22Rv1 (cell line): ENCODE results near the gene PLSCR4.
"Not testable (repeated sequence)": the region's sequence is repeated elsewhere in the genome, so short reads cannot be mapped to it uniquely, and the experiment has no call there.

Source experiments
- ZFX ChIP-seq: fragments of 450-650 bp; IDR thresholded peaks from 2 replicates; pipeline ENCODE4 v1.6.1; 2017; ENCODE audit warnings: antibody characterized with exemption, borderline replicate concordance
- TF ChIP-seq, protein P1 (sequence below): fragments of 450-650 bp; IDR thresholded peaks from 2 replicates; pipeline ENCODE4 v1.5.1; 2017; ENCODE audit warnings: mild to moderate bottlenecking

DNA sequence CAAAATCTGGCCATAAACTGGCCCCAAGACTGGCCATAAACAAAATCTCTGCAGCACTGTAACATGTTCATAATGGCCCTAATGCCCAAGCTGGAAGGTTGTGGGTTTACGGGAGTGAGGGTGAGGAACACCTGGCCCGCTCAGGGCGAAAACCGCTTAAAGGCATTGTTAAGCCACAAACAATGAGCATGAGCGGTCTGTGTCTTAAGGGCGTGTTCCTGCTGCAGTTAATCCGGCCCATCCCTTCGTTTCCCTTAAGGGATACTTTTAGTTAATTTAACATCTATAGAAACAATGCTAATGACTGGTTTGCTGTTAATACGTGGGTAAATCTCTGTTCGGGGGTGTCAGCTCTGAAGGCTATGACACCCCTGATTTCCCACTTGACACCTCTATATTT is 1.5 kb upstream of the PLSCR4 start:
- TF ChIP-seq, protein P1, sequence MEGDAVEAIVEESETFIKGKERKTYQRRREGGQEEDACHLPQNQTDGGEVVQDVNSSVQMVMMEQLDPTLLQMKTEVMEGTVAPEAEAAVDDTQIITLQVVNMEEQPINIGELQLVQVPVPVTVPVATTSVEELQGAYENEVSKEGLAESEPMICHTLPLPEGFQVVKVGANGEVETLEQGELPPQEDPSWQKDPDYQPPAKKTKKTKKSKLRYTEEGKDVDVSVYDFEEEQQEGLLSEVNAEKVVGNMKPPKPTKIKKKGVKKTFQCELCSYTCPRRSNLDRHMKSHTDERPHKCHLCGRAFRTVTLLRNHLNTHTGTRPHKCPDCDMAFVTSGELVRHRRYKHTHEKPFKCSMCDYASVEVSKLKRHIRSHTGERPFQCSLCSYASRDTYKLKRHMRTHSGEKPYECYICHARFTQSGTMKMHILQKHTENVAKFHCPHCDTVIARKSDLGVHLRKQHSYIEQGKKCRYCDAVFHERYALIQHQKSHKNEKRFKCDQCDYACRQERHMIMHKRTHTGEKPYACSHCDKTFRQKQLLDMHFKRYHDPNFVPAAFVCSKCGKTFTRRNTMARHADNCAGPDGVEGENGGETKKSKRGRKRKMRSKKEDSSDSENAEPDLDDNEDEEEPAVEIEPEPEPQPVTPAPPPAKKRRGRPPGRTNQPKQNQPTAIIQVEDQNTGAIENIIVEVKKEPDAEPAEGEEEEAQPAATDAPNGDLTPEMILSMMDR: not testable (repeated sequence)
- TF ChIP-seq ZFX: not testable (repeated sequence)
